NK-92 (cell line): Measurements from ENCODE around the gene ABCA13.

Experiments
- DNase-seq: peaks from one replicate; lab custom pipeline; 2025; ENCODE audit not compliant: unreplicated experiment; lab: John Stamatoyannopoulos, UW

Gene ABCA13

DNA sequence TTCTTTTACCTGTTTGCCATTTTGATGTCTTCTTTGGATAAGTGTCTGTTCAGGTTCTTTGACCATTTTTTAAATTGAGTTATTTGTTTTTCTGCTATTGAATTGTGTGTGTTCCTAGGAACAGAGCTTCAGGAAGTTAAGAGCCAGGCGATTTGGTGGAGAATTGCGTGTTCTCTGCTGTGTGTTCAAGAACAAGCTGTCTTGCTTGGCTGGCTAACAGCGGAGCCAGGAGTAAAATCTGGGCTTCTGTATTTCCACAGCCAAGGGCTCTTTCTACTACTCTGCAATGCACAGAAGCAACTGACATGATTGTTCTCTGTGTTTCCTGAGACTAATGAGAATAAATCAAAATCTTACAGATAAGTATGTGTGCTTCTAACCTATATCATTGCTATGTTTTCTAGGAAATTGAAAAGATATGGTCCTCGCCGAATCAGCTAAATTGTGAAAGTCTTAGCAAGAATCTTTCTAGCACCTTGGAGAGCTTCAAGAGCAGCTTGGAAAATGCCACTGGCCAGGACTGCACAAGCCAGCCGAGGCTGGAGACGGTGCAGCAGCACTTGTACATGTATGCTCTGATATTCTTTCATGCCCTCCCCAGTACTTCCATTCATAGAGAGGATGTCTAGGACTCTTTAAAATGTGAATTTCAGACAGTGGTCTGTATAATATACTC lies 124.2 kb downstream of the ABCA13 start:
- no peak for DNase-seq

DNA sequence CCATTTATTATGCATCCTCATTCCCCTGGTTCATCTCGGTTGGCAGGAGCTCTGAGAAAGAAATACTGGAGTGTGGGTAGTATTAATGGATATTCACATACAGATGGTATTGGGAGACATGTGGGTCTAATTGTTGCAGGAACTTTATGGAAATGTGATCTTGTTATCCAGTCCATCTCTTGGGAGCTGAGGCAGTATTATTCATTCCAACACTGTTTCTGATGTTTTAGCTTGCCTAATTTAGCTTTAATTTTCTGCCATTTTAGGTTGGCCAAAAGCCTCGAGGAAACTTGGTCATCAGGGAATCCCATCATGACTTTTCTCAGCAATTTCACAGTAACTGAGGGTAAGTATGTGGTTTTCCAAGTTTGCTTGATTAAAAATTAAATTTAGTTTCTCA lies 125.7 kb downstream of the ABCA13 start:
- no peak for DNase-seq

DNA sequence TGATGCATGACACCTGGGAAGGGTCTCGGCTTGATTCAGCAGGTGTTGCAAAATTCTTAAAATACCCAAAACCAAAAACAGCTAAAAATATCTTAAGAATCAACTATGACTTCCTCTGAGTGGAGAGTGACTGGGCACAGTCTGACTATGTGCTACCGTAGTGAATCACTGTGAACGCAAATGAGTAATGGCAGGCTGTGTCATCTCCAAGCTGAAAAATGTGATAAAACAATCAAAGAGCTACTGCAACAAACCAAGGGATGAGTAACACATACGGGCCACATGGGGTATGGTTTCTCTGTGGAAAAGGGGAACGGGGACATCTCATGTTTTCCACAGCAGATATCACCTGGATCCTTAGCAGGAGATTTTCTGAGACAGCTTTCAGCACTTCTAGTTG lies 127.5 kb downstream of the ABCA13 start:
- DNase-seq, result no peak

- no peak for DNase-seq
These were observed 128.4 kb downstream of the ABCA13 start for GRCh38 chr7:48299580-48300169.

GRCh38 chr7:48300301-48300700 lies 129.0 kb downstream of the ABCA13 start:
- DNase-seq, result no peak

GRCh38 chr7:48301201-48301600 lies 129.9 kb downstream of the ABCA13 start:
- no peak for DNase-seq

- no peak for DNase-seq
These were observed 133.4 kb downstream of the ABCA13 start for GRCh38 chr7:48304641-48305040.

DNA sequence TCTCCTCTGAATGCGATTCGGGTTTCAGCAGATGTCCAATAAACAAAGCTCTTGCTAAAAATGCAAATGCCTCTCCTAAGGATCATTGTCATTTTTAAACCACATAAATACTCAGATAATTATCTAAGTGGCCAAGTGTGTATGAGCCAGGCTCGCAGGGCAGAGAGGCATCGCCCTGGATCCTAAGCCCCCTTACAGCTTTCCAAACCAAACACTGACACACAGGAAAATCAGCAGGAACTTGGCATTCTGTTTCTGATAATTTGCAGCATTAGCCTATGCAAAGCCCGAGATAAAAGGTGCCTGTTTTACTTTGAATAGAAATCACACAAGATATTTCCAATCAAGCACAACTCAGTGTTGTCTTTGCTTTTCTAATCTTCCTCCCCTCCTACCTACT lies 134.4 kb downstream of the ABCA13 start:
- DNase-seq, result no peak

- no peak for DNase-seq
These were observed 135.9 kb downstream of the ABCA13 start for GRCh38 chr7:48307041-48307714.

DNA sequence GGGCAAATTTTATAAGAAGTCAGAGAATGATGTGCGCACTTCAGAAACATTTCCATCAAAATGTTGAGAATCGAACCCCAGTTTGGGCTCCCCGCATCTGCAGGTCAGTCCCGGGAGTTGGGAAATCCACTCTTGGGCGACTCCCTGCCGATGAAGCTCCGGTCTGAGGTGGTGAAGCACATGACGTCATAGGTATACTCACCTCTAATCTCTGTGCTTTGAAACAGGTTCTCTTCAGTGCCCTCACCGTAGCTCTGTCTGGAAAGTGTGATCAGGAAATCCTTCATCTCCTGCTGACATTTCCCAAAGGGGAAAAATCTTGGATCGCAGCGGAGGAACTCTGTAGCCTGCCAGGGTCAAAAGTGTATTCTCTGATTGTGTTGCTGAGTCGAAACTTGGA lies 138.5 kb downstream of the ABCA13 start:
- no peak for DNase-seq

GRCh38 chr7:48311464-48312100 lies 140.3 kb downstream of the ABCA13 start:
- no peak for DNase-seq

DNA sequence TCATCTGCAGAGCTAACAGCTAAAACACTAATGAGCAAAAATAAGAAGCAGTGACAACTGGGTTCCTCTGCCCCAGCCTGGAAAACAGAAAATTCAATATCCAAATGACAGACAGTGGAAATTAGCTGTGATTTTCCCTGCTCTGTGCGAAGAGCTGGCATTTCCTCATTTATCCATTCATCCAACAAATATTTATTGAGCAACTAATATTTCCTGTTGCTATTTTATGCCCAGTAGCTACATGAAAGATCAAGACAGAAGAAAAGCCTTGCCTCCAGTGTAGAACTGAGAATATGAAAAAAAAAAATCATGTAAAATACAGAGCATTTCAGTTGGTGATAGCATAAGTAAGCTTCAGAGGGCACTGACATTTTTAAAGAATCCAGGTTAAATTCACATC lies 140.9 kb downstream of the ABCA13 start:
- no peak for DNase-seq

DNA sequence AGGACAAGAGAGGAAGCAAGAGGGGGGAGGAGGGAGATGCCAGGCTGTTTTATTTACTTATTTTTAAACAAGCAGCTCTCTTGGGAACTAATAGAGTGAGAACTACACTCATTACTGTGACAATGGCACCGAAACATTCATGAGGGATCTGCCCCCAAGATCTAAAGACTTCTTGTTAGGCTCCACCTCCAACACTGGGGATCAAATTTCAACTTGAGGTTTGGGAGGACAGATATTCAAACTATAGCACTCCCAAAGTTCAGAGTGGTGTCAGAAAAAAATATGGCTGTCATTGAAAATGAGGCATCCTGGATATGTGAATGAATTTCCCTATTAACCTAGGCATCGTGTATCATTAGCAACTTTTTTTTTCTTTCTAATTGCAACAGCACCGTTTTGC lies 145.5 kb downstream of the ABCA13 start:
- no peak for DNase-seq

DNA sequence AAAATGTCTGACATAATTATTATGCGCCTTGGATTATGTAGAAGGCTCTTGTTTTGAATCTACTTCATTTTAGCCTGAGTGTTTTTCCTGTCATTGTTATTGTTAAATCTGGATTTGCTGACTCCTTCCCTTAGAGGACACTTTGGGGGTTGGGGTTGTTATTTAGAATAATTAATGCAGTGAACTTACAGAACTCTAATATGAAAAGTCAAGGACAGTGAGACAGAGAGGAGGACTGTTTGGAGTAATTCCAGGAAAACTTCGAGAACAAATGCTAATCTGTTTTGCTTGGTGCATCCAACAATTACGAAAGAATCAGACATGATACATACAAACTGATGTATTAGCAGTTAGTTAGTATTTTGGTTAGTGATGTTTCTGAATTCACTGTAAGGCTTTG lies 146.1 kb downstream of the ABCA13 start:
- DNase-seq, result no peak

- no peak for DNase-seq
These were observed 150.2 kb downstream of the ABCA13 start for GRCh38 chr7:48321319-48322010.

DNA sequence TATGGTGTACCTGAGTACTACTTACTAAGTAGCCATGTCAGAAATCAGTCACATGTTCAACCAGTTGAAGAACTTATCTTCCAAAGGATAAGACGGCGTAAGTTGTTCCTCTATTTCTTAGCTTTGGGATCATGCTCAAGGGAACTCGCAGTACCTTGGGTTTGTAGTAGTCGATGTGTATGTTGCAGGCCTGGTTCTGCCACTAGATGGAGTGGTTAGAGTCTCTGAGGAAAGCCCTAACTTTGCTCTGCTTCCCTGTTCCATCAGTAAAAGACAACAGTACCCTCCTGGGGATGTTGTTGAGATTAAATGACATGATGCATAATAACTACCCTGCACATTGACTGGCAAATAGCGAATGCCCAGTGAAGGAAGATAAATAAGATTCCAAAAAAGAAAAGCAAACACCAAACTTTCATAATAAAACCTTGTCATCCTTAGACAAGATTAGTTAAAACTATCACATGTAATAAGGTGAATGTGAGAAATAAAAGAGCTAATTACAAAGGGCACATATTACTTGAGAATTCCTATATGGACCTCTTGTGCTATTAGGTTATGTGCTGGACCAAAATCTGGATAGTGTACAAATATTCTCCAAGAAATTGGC lies 165.9 kb downstream of the ABCA13 start:
- DNase-seq, result no peak

- DNase-seq, result no peak
These were observed 166.5 kb downstream of the ABCA13 start for GRCh38 chr7:48337781-48338180.

GRCh38 chr7:48347230-48347825 lies 176.1 kb downstream of the ABCA13 start:
- DNase-seq, result no peak

DNA sequence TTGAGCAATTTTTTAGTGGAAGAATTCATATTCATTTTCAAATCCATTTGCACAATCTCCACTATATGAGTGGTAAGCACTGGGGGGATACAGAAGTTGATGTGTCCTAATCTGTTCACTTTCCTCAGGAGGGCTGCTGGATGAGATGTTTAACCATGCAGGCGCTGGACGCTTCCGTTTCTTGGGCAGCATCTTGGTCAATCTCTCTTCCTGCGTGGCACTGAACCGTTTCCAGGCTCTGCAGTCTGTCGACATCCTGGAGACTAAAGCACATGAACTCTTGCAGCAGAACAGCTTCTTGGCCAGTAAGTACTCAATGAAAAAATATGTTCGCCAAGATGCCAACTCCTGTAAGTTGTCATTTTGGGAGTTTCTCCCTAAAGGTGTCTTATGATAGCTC lies 179.3 kb downstream of the ABCA13 start:
- no peak for DNase-seq

DNA sequence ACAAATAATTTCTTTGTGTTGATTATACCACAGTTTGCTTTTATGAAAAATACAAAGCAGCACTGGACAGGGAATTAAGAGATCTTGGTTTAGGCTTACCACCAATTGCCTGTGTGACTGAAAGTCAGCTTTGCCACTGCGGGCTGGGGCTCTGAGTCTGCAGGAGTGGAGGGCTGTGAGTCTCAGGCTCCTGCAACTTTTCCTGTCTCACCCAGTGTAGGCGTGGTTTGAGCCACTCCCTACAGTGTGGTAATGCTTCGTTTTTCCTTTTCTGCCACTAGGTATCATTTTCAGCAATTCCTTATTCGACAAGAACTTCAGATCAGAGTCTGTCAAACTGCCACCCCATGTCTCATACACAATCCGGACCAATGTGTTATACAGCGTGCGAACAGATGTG lies 180.6 kb downstream of the ABCA13 start:
- no peak for DNase-seq

DNA sequence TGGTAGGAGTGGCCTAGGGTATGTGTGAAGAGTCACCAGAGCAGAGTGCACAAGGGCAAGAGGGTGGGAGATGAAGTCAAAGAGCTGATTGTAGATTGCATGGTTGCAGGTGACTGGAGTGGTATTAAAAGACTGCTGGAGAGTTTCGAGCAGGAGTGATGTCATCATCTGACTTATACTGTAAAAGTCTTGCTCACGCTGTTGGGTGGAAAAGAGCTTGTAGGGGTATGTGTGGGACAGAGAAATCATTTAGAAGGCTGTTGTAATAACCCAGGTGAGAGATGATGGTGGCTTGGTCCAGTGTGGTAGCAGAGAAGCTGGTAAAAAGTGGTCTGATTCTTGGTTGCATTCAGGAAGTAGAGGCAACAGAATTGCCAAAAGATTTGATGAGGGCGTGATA lies 184.1 kb downstream of the ABCA13 start:
- no peak for DNase-seq
